HepG2 (cell line): ENCODE measurements around the gene NDUFA8. TPM values are rescaled to one million over a fixed set of nuclear protein-coding genes. Genes with fewer than 3 reads are reported as not detected.
A peak's percentile ranks its signal among the peaks of the same experiment; 100 is the strongest.

Experiments
- ATAC-seq: fragments of 200-7000 bp; cut with Tn5 transposase; 3 replicates; pipeline ENCODE4 v1.9.1; 2020; ENCODE audit warnings: mild to moderate bottlenecking, moderate library complexity
- BruUV-seq: library from RNA; stranded (reverse); fragments of 400-500 nt; replicated peaks from 2 replicates; lab custom pipeline; 2021; lab: Mats Ljungman, UMichigan
- CTCF ChIA-PET: fragments of 300-600 bp; formaldehyde crosslinking; extraction: SDS; loops from one replicate; lab custom pipeline; 2021; ENCODE audit warnings: low total read pairs, inconsistent platforms, low intra/inter-chr PET ratio; lab: Yijun Ruan, JAX
- POLR2A ChIA-PET: fragments of 350-600 bp; sonication (Branson Sonifier 250); formaldehyde crosslinking; loops from one replicate; lab custom pipeline; 2020; ENCODE audit warnings: antibody characterized with exemption, inconsistent platforms; lab: Yijun Ruan, JAX
- DNase-seq: peaks from one replicate; pipeline ENCODE4 v3.0.0-alpha.2; 2015; ENCODE audit warnings: low spot score
- FAIRE-seq: peaks from 3 replicates; lab custom pipeline; 2011; peaks lifted over from hg19 to GRCh38; lab: Jason Lieb, UNC
- H2AFZ ChIP-seq: one replicate; pipeline ENCODE4 v1.6.1; 2011; ENCODE audit warnings: low read length, inconsistent platforms
- H3K27ac ChIP-seq: fragments of 300-600 bp; 3 replicates; pipeline ENCODE4 v1.8.0; 2011; ENCODE audit warnings: mixed run types, mild to moderate bottlenecking, mixed read lengths, low read length, inconsistent platforms; ENCODE audit not compliant: insufficient read depth; ENCODE audit errors: extremely low read length
- H3K27me3 ChIP-seq, 2 experiments: fragments of 200-600 bp in 1 of 2; 2 replicates in 1 of 2; 3 replicates in 1 of 2; pipeline versions ENCODE4 v1.6.0 to v1.8.0; 2011; ENCODE audit warnings: low read length in 2 of 2, mild to moderate bottlenecking in 2 of 2, moderate library complexity in 2 of 2, inconsistent platforms in 1 of 2; ENCODE audit not compliant: insufficient read depth in 2 of 2, control insufficient read depth in 1 of 2
- H3K36me3 ChIP-seq, 2 experiments: fragments of 200-600 bp in 1 of 2; replicated peaks in 1 of 2; 2 replicates in 1 of 2; 3 replicates in 1 of 2; pipeline versions ENCODE4 v1.5.1 to v1.8.0; 2011; ENCODE audit warnings: low read length in 2 of 2, inconsistent platforms in 1 of 2; ENCODE audit not compliant: insufficient read depth in 2 of 2, control insufficient read depth in 1 of 2
- H3K4me1 ChIP-seq: 2 replicates; pipeline ENCODE4 v1.5.1; 2012; ENCODE audit warnings: low read length, inconsistent platforms; ENCODE audit not compliant: insufficient read depth
- H3K4me2 ChIP-seq: 2 replicates; pipeline ENCODE4 v1.6.0; 2011; ENCODE audit warnings: low read depth, low read length, inconsistent platforms
- H3K4me3 ChIP-seq, 3 experiments: fragments of 200-600 bp in 1 of 3; sonication (generic), shearing (Covaris generic) in 1 of 3; replicated peaks in 1 of 3; 2 replicates each; pipeline ENCODE4 v1.5.1; 2011 to 2016; ENCODE audit warnings: low read length in 3 of 3, inconsistent platforms in 2 of 3, low read depth in 2 of 3, mild to moderate bottlenecking in 2 of 3, control low read depth in 1 of 3, mixed read lengths in 1 of 3; ENCODE audit not compliant: insufficient read depth in 1 of 3
- H3K79me2 ChIP-seq: one replicate; pipeline ENCODE4 v1.6.1; 2011; ENCODE audit warnings: low read length, inconsistent platforms; ENCODE audit not compliant: insufficient read depth
- H3K9ac ChIP-seq: 2 replicates; pipeline ENCODE4 v1.6.0; 2011; ENCODE audit warnings: mild to moderate bottlenecking, low read depth, low read length, inconsistent platforms; ENCODE audit not compliant: insufficient read depth
- H3K9me3 ChIP-seq: 2 replicates; pipeline ENCODE4 v1.5.1; 2012; ENCODE audit warnings: mild to moderate bottlenecking, low read length
- H4K20me1 ChIP-seq: 2 replicates; pipeline ENCODE4 v1.6.0; 2011; ENCODE audit warnings: inconsistent platforms, mild to moderate bottlenecking, low read length, moderate library complexity; ENCODE audit not compliant: insufficient read depth
- ELF4 ChIP-seq: sonication (generic); formaldehyde crosslinking; IDR thresholded peaks from 2 replicates; pipeline ENCODE4 v1.5.0; 2020; ENCODE audit warnings: missing genetic modification reagents, mild to moderate bottlenecking, moderate library complexity, borderline replicate concordance
- FOXA1 ChIP-seq, 2 experiments: fragments of 450-650 bp in 1 of 2; sonication (generic) in 1 of 2; formaldehyde crosslinking in 1 of 2; IDR thresholded peaks; 2 replicates each; pipeline versions ENCODE4 v1.4.0 to v1.6.1; 2016 to 2020; ENCODE audit warnings: missing genetic modification reagents in 1 of 2
- GMEB1 ChIP-seq: sonication (generic); formaldehyde crosslinking; IDR thresholded peaks from 2 replicates; pipeline ENCODE4 v1.5.1; 2020; ENCODE audit warnings: missing genetic modification reagents, mild to moderate bottlenecking, borderline replicate concordance
- MATR3 ChIP-seq: sonication (generic); formaldehyde crosslinking; IDR thresholded peaks from 2 replicates; pipeline ENCODE4 v1.4.0; 2020; ENCODE audit warnings: missing genetic modification reagents
- MAX ChIP-seq: IDR thresholded peaks from 2 replicates; pipeline ENCODE4 v1.6.1; 2012; ENCODE audit warnings: inconsistent platforms
- MBD4 ChIP-seq: IDR thresholded peaks from 2 replicates; pipeline ENCODE4 v1.6.1; 2012; ENCODE audit warnings: low read length, inconsistent platforms, borderline replicate concordance
- STAT5B ChIP-seq: sonication (generic); formaldehyde crosslinking; IDR thresholded peaks from 2 replicates; pipeline ENCODE4 v1.4.0; 2020; ENCODE audit warnings: missing genetic modification reagents
- TOE1 ChIP-seq: sonication (generic); formaldehyde crosslinking; IDR thresholded peaks from 2 replicates; pipeline ENCODE4 v1.4.0; 2020; ENCODE audit warnings: mild to moderate bottlenecking, missing genetic modification reagents
- ZNF616 ChIP-seq: sonication (generic); formaldehyde crosslinking; IDR thresholded peaks from 2 replicates; pipeline ENCODE4 v1.5.0; 2020; ENCODE audit warnings: low read depth, mild to moderate bottlenecking, missing genetic modification reagents
- ZNF704 ChIP-seq: sonication (generic); formaldehyde crosslinking; IDR thresholded peaks from 2 replicates; pipeline ENCODE4 v1.8.1; 2023; ENCODE audit warnings: mild to moderate bottlenecking, inconsistent platforms, moderate library complexity, missing genetic modification reagents, borderline replicate concordance
- ZNF770 ChIP-seq: sonication (generic); formaldehyde crosslinking; IDR thresholded peaks from 2 replicates; pipeline ENCODE4 v1.5.0; 2020; ENCODE audit warnings: mild to moderate bottlenecking, missing genetic modification reagents
- WGBS: methylation state at CpG from one replicate; pipeline ENCODE4 v1.1.6; 2017; ENCODE audit warnings: low lambda C conversion rate; 5-methylcytosine and 5-hydroxymethylcytosine counted together
- in situ Hi-C: cut with HindIII; loops from 2 replicates; pipeline ENCODE4 v1.10.0; 2017; ENCODE audit warnings: low pct_unique_long_range_greater_than_20kb; ENCODE audit not compliant: extremely low pct_ligation_motif_present
- intact Hi-C: fragments of 100-400 bp; cut with micrococcal nuclease; formaldehyde crosslinking; loops from one replicate; pipeline ENCODE4 v1.10.0; 2022; ENCODE audit not compliant: unreplicated experiment
- polyA plus RNA-seq, 8 experiments: library from polyadenylated mRNA; depleted of rRNA in 3 of 8; stranded (reverse) in 7 of 8; unstranded in 1 of 8; fragments of >200 nt; fragmentation: Illumina TruSeq in 4 of 8; extraction: Trizol in 4 of 8; gene quantifications; 2 replicates each; pipeline versions ENCODE4 v1.2.1 to v1.2.3, GENCODE V29; 2011 to 2016; ENCODE audit warnings: low read depth in 4 of 8, missing spikeins in 1 of 8, mixed read lengths in 1 of 8; ENCODE audit not compliant: insufficient read depth in 1 of 8
- total RNA-seq, 5 experiments: library from RNA; depleted of rRNA; stranded (reverse); fragments of >200 nt; fragmentation: Illumina TruSeq; extraction: Trizol; gene quantifications; 2 replicates each; pipeline ENCODE4 v1.2.3, GENCODE V29; 2016; ENCODE audit warnings: low read depth in 1 of 5

Gene NDUFA8
- total and polyA plus RNA-seq, 2 of the 13 experiments (the other 11 are each of a cell fraction or from before 2014, with no cell fraction given): 68.6 to 71.7 TPM

- Histone ChIP-seq H3K4me1 (peaks cover 7% of the 10 kb centered on the region; the same call in 1 of the 2 replicates), H3K9ac (no peak overlapping the region), H3K79me2 (no peaks in the 10 kb centered on the region), H4K20me1 (no peaks in the 10 kb centered on the region), H3K27ac (no peak overlapping the region), H3K4me3 (no peak overlapping the region), H3K9me3 (no peaks in the 10 kb centered on the region), H2AFZ (no peak overlapping the region), H3K27me3 (peaks cover 2 to 3% of the 10 kb centered on the region in 2 experiments; a peak in 1 of 5 replicates), H3K4me2 (no peak overlapping the region), H3K36me3 (no peaks in the 10 kb centered on the region)
- WGBS: 61% methylated on average over 3 of the region's 9 CpGs
- DNase-seq: no peak
- BruUV-seq: no TSS peak
- intact Hi-C loops: no loop called here
- FAIRE-seq: no peak
- CTCF ChIA-PET: no interaction called here
- in situ Hi-C loops: no loop called here
- POLR2A ChIA-PET: no interaction called here
- TF ChIP-seq FOXA1 (IDR thresholded peaks at IDR 0.05) (no peak), FOXA1 (CRISPR knock-in tag; IDR thresholded peaks at IDR 0.05) (peak; percentile 24; the same call in 1 of the 2 replicates), STAT5B (CRISPR knock-in tag) (no peak), MBD4 (no peak)
- ATAC-seq: peak; percentile 29; the same call in 1 of the 3 replicates
Observed at GRCh38 chr9:122207096-122207495, 47.5 kb upstream of the NDUFA8 start.

GRCh38 chr9:122206118-122207046 lies 46.8 kb upstream of the NDUFA8 start:
- intact Hi-C loops: no loop called here
- Histone ChIP-seq H3K9ac (no peak overlapping the region), H4K20me1 (no peaks in the 10 kb centered on the region), H3K4me1 (0 out of 2 replicates have a peak, but pooled peaks cover under 1% of the 10 kb centered on the region), H3K36me3 (no peaks in the 10 kb centered on the region), H3K4me3 (no peak overlapping the region), H2AFZ (no peak overlapping the region), H3K9me3 (no peaks in the 10 kb centered on the region), H3K79me2 (no peaks in the 10 kb centered on the region), H3K27ac (no peak overlapping the region), H3K27me3 (peaks cover 2 to 3% of the 10 kb centered on the region in 2 experiments; a peak in 1 of 5 replicates), H3K4me2 (no peak overlapping the region)
- in situ Hi-C loops: no loop called here
- ATAC-seq (no peak), FAIRE-seq (no peak), DNase-seq (no peak)
- ChIA-PET POLR2A (no interaction called here), CTCF (no interaction called here)
- 73% methylated on average over 9 of the region's 9 CpGs for WGBS
- BruUV-seq: no TSS peak
- TF ChIP-seq GMEB1 (CRISPR knock-in tag) (no peak), TOE1 (no peak), MAX (no peak), ZNF770 (CRISPR knock-in tag) (no peak), MATR3 (CRISPR knock-in tag) (no peak), ZNF616 (CRISPR knock-in tag) (no peak), ZNF704 (no peak), ELF4 (no peak)
